GM18508 (cell line): ENCODE data around the gene KLF17.

Source experiments
- ATAC-seq: cut with Tn5 transposase; IDR thresholded peaks from one replicate; pipeline ENCODE4 v1.9.1; 2021; ENCODE audit warnings: moderate number of reproducible peaks; ENCODE audit not compliant: insufficient read depth, unreplicated experiment

KLF17 gene

GRCh38 chr1:44147582-44147981 lies 29.0 kb downstream of the KLF17 start:
- ATAC-seq, result no peak

- no peak for ATAC-seq
Observed at GRCh38 chr1:44151332-44151731, 32.7 kb downstream of the KLF17 start.

- ATAC-seq, result no peak
Observed at GRCh38 chr1:44151808-44152207, 33.2 kb downstream of the KLF17 start.

GRCh38 chr1:44152692-44153091 lies 34.1 kb downstream of the KLF17 start:
- no peak for ATAC-seq

GRCh38 chr1:44154049-44154448 lies 35.4 kb downstream of the KLF17 start:
- no peak for ATAC-seq

GRCh38 chr1:44157903-44158302 lies 39.3 kb downstream of the KLF17 start:
- ATAC-seq, result no peak

- ATAC-seq, result no peak
Observed at GRCh38 chr1:44158871-44159270, 40.2 kb downstream of the KLF17 start.

- ATAC-seq, result no peak
Observed at GRCh38 chr1:44161546-44161945, 42.9 kb downstream of the KLF17 start.

- ATAC-seq, result no peak
Observed at GRCh38 chr1:44168520-44169098, 50.0 kb downstream of the KLF17 start.

- ATAC-seq, result no peak
Observed at GRCh38 chr1:44170281-44170823, 51.7 kb downstream of the KLF17 start.

GRCh38 chr1:44174630-44175029 lies 56.0 kb downstream of the KLF17 start:
- no peak for ATAC-seq
